HAP-1 (cell line): ENCODE measurements around the gene EWSR1.

Experiments
- DNase-seq, 2 experiments: peaks; one replicate each; pipeline ENCODE4 v3.0.0-alpha.2; 2016 to 2020; ENCODE audit warnings: low spot score in 2 of 2
- H3K27me3 ChIP-seq: fragments of 250-450 bp; sonication (Bioruptor Pico); 2 replicates; pipeline ENCODE4 v1.5.1; 2020; ENCODE audit warnings: low read depth, mild to moderate bottlenecking, moderate library complexity
- H3K36me3 ChIP-seq: fragments of 250-450 bp; sonication (Bioruptor Pico); replicated peaks from 2 replicates; pipeline ENCODE4 v1.5.1; 2020; ENCODE audit warnings: mild to moderate bottlenecking
- H3K4me1 ChIP-seq: fragments of 250-450 bp; sonication (Bioruptor Pico); 2 replicates; pipeline ENCODE4 v1.5.1; 2020; ENCODE audit warnings: mild to moderate bottlenecking
- H3K4me3 ChIP-seq: fragments of 250-450 bp; sonication (Bioruptor Pico); 2 replicates; pipeline ENCODE4 v1.5.1; 2020; ENCODE audit warnings: mild to moderate bottlenecking, moderate library complexity
- H3K9me3 ChIP-seq: fragments of 250-450 bp; sonication (Bioruptor Pico); 2 replicates; pipeline ENCODE4 v1.5.1; 2020; ENCODE audit warnings: mild to moderate bottlenecking, moderate library complexity
- in situ Hi-C: fragments of 300-500 bp; cut with MboI; formaldehyde crosslinking; loops from 3 replicates; pipeline ENCODE4 v1.14.3; 2020; ENCODE audit warnings: low sequenced_read_pairs, inconsistent platforms, mixed read lengths

The EWSR1 gene

GRCh38 chr22:29258407-29259252 lies 9.4 kb upstream of the EWSR1 start:
- no peaks in the 10 kb centered on the region for H3K27me3 ChIP-seq
- no peaks in the 10 kb centered on the region for H3K4me1 ChIP-seq
- no peaks in the 10 kb centered on the region for H3K9me3 ChIP-seq
- DNase-seq: no peak
- no peak overlapping the region for H3K4me3 ChIP-seq
- in situ Hi-C loops: no loop called here
- peaks cover 15% of the 10 kb centered on the region for H3K36me3 ChIP-seq

- H3K4me1 ChIP-seq: no peaks in the 10 kb centered on the region
- no peak overlapping the region for H3K4me3 ChIP-seq
- H3K36me3 ChIP-seq: peaks cover 22% of the 10 kb centered on the region
- H3K27me3 ChIP-seq: no peaks in the 10 kb centered on the region
- in situ Hi-C loops: no loop called here
- H3K9me3 ChIP-seq: no peaks in the 10 kb centered on the region
- peak in 1 of 2 experiments; percentile 39 for DNase-seq
Observed at GRCh38 chr22:29259253-29259899, 8.7 kb upstream of the EWSR1 start.

- Histone ChIP-seq H3K36me3 (peaks cover 29% of the 10 kb centered on the region), H3K4me1 (no peaks in the 10 kb centered on the region), H3K27me3 (no peaks in the 10 kb centered on the region), H3K4me3 (no peak overlapping the region), H3K9me3 (no peaks in the 10 kb centered on the region)
- DNase-seq: peak in 1 of 2 experiments; percentile 18
- in situ Hi-C loops: no loop called here
Observed at GRCh38 chr22:29260031-29260560, 8.0 kb upstream of the EWSR1 start.

GRCh38 chr22:29260601-29261315 lies 7.3 kb upstream of the EWSR1 start:
- in situ Hi-C loops: no loop called here
- Histone ChIP-seq H3K4me1 (no peaks in the 10 kb centered on the region), H3K27me3 (no peaks in the 10 kb centered on the region), H3K9me3 (no peaks in the 10 kb centered on the region), H3K4me3 (no peak overlapping the region), H3K36me3 (peaks cover 36% of the 10 kb centered on the region)
- no peak for DNase-seq

GRCh38 chr22:29263791-29264276 lies 4.2 kb upstream of the EWSR1 start:
- Histone ChIP-seq H3K36me3 (peaks cover 48% of the 10 kb centered on the region), H3K27me3 (no peaks in the 10 kb centered on the region), H3K4me3 (no peak overlapping the region), H3K9me3 (no peaks in the 10 kb centered on the region), H3K4me1 (peaks cover 8% of the 10 kb centered on the region; the same call in 1 of the 2 replicates)
- DNase-seq: no peak
- in situ Hi-C loops: no loop called here

- Histone ChIP-seq H3K4me3 (no peak overlapping the region), H3K4me1 (peaks cover 9% of the 10 kb centered on the region), H3K9me3 (no peaks in the 10 kb centered on the region), H3K27me3 (no peaks in the 10 kb centered on the region), H3K36me3 (peaks cover 55% of the 10 kb centered on the region)
- in situ Hi-C loops: no loop called here
- DNase-seq: no peak
Observed at GRCh38 chr22:29265305-29265704, 2.8 kb upstream of the EWSR1 start.

GRCh38 chr22:29265929-29266328 lies 2.1 kb upstream of the EWSR1 start:
- DNase-seq: no peak
- in situ Hi-C loops: no loop called here
- peaks cover 55% of the 10 kb centered on the region for H3K36me3 ChIP-seq
- H3K4me1 ChIP-seq: peaks cover 16% of the 10 kb centered on the region
- no peaks in the 10 kb centered on the region for H3K9me3 ChIP-seq
- H3K27me3 ChIP-seq: no peaks in the 10 kb centered on the region
- peak overlapping the region; percentile 88; the same call in 1 of the 2 replicates for H3K4me3 ChIP-seq

GRCh38 chr22:29266564-29267461 lies 1.3 kb upstream of the EWSR1 start:
- H3K27me3 ChIP-seq: no peaks in the 10 kb centered on the region
- peak in 1 of 2 experiments; percentile 39 for DNase-seq
- peak overlapping the region; percentile 88 for H3K4me3 ChIP-seq
- in situ Hi-C loops: no loop called here
- H3K36me3 ChIP-seq: peaks cover 63% of the 10 kb centered on the region
- H3K9me3 ChIP-seq: no peaks in the 10 kb centered on the region
- peaks cover 24% of the 10 kb centered on the region for H3K4me1 ChIP-seq

- peak overlapping the region; percentile 88 for H3K4me3 ChIP-seq
- H3K4me1 ChIP-seq: peaks cover 31% of the 10 kb centered on the region
- H3K36me3 ChIP-seq: peaks cover 69% of the 10 kb centered on the region
- in situ Hi-C loops: no loop called here
- no peaks in the 10 kb centered on the region for H3K9me3 ChIP-seq
- no peak for DNase-seq
- no peaks in the 10 kb centered on the region for H3K27me3 ChIP-seq
Observed at GRCh38 chr22:29267462-29267857, 608 bp upstream of the EWSR1 start.

- no peaks in the 10 kb centered on the region for H3K9me3 ChIP-seq
- H3K4me3 ChIP-seq: peak overlapping the region; percentile 88
- in situ Hi-C loops: no loop called here
- peaks cover 79% of the 10 kb centered on the region for H3K36me3 ChIP-seq
- peak in 1 of 2 experiments; percentile 67 for DNase-seq
- H3K4me1 ChIP-seq: peaks cover 42% of the 10 kb centered on the region
- H3K27me3 ChIP-seq: no peaks in the 10 kb centered on the region
Observed at GRCh38 chr22:29268511-29269229, 602 bp downstream of the EWSR1 start.

GRCh38 chr22:29269230-29269604 lies 1.1 kb downstream of the EWSR1 start:
- Histone ChIP-seq H3K4me1 (peaks cover 47% of the 10 kb centered on the region), H3K36me3 (peaks cover 79% of the 10 kb centered on the region)
- peak in 1 of 2 experiments; percentile 36 for DNase-seq

GRCh38 chr22:29269731-29270474 lies 1.8 kb downstream of the EWSR1 start:
- in situ Hi-C loops: no loop called here
- peaks cover 53% of the 10 kb centered on the region for H3K4me1 ChIP-seq
- H3K36me3 ChIP-seq: peaks cover 79% of the 10 kb centered on the region
- DNase-seq: no peak
- H3K9me3 ChIP-seq: no peaks in the 10 kb centered on the region
- H3K4me3 ChIP-seq: peak overlapping the region; percentile 88
- no peaks in the 10 kb centered on the region for H3K27me3 ChIP-seq

More at GRCh38 chr22:29269230-29269604, 1.1 kb downstream of the EWSR1 start:
- in situ Hi-C loops: no loop called here
- Histone ChIP-seq H3K9me3 (no peaks in the 10 kb centered on the region), H3K27me3 (no peaks in the 10 kb centered on the region), H3K4me3 (peak overlapping the region; percentile 88)
